CD4-positive, alpha-beta T cell treated with Interleukin-21 for 1 hour (primary cell): ENCODE data around the gene CYP39A1.
"Not testable (repeated sequence)": the region's sequence is repeated elsewhere in the genome, so short reads cannot be mapped to it uniquely, and the experiment has no call there.

Experiments
- DNase-seq: peaks from one replicate; pipeline ENCODE4 v3.0.0-alpha.2; 2020

The CYP39A1 gene

GRCh38 chr6:46648869-46649492 lies 3.6 kb downstream of the CYP39A1 start:
- DNase-seq = no peak

GRCh38 chr6:46648108-46648507 lies 4.5 kb downstream of the CYP39A1 start:
- DNase-seq = not testable (repeated sequence)

GRCh38 chr6:46645265-46645664 lies 7.4 kb downstream of the CYP39A1 start:
- no peak for DNase-seq

- DNase-seq = no peak
Measured at GRCh38 chr6:46642928-46643751, 9.5 kb downstream of the CYP39A1 start.

GRCh38 chr6:46638650-46639049 lies 14.0 kb downstream of the CYP39A1 start:
- DNase-seq = no peak

- no peak for DNase-seq
Measured at GRCh38 chr6:46637933-46638332, 14.7 kb downstream of the CYP39A1 start.

- DNase-seq = no peak
Measured at GRCh38 chr6:46637145-46637544, 15.5 kb downstream of the CYP39A1 start.

- no peak for DNase-seq
Measured at GRCh38 chr6:46635462-46635861, 17.2 kb downstream of the CYP39A1 start.

GRCh38 chr6:46632053-46632452 lies 20.6 kb downstream of the CYP39A1 start:
- DNase-seq = no peak

- no peak for DNase-seq
Measured at GRCh38 chr6:46629691-46630090, 22.9 kb downstream of the CYP39A1 start.

GRCh38 chr6:46628976-46629375 lies 23.6 kb downstream of the CYP39A1 start:
- DNase-seq = no peak

- no peak for DNase-seq
Measured at GRCh38 chr6:46628498-46628897, 24.1 kb downstream of the CYP39A1 start.

- no peak for DNase-seq
Measured at GRCh38 chr6:46626976-46627375, 25.6 kb downstream of the CYP39A1 start.

- peak; percentile 32 for DNase-seq
Measured at GRCh38 chr6:46626228-46626909, 26.2 kb downstream of the CYP39A1 start.

- no peak for DNase-seq
Measured at GRCh38 chr6:46618726-46619125, 33.9 kb downstream of the CYP39A1 start.

GRCh38 chr6:46612645-46613044 lies 40.0 kb downstream of the CYP39A1 start:
- DNase-seq = no peak

- no peak for DNase-seq
Measured at GRCh38 chr6:46610862-46611553, 41.6 kb downstream of the CYP39A1 start.

- no peak for DNase-seq
Measured at GRCh38 chr6:46606338-46606737, 46.3 kb downstream of the CYP39A1 start.

GRCh38 chr6:46605091-46605797 lies 47.4 kb downstream of the CYP39A1 start:
- DNase-seq = no peak

- no peak for DNase-seq
Measured at GRCh38 chr6:46598215-46598614, 54.4 kb downstream of the CYP39A1 start.

GRCh38 chr6:46592740-46593139 lies 59.9 kb downstream of the CYP39A1 start:
- DNase-seq = no peak

- no peak for DNase-seq
Measured at GRCh38 chr6:46592046-46592445, 60.6 kb downstream of the CYP39A1 start.

- no peak for DNase-seq
Measured at GRCh38 chr6:46590765-46591164, 61.9 kb downstream of the CYP39A1 start.
